ENCODE results near the gene IL10. TPM values are rescaled to one million over a fixed set of nuclear protein-coding genes. Genes with fewer than 3 reads are reported as not detected.

IL10 gene
- total RNA-seq, 1 donor from 2014 or later: 1.4 TPM

GRCh38 chr1:206803221-206803730, 31.0 kb upstream of the IL10 start:
- ATAC-seq: peak; percentile 79
- no peak for DNase-seq
- intact Hi-C loops (cut with DNase I): no loop called here
- H3K27me3 ChIP-seq (ENCODE audit: low read depth): no peaks in the 10 kb centered on the region
- no peaks in the 10 kb centered on the region for H3K36me3 ChIP-seq
- H3K9me3 ChIP-seq: no peaks in the 10 kb centered on the region
- H3K4me3 ChIP-seq: no peak overlapping the region
- no peak for TF ChIP-seq CTCF (IDR thresholded peaks at IDR 0.05)
- H3K4me1 ChIP-seq: no peaks in the 10 kb centered on the region
- H3K27ac ChIP-seq: peak overlapping the region; percentile 64

GRCh38 chr1:206802401-206802800, 30.1 kb upstream of the IL10 start:
- Histone ChIP-seq H3K9me3 (no peaks in the 10 kb centered on the region), H3K4me3 (no peak overlapping the region), H3K4me1 (peaks cover 9% of the 10 kb centered on the region), H3K36me3 (no peaks in the 10 kb centered on the region), H3K27me3 (ENCODE audit: low read depth) (no peaks in the 10 kb centered on the region), H3K27ac (no peak overlapping the region)
- ATAC-seq (no peak), DNase-seq (no peak)
- intact Hi-C loops (cut with DNase I): no loop called here
- TF ChIP-seq CTCF (IDR thresholded peaks at IDR 0.05): no peak

GRCh38 chr1:206801467-206801866, 29.2 kb upstream of the IL10 start:
- intact Hi-C loops (cut with DNase I): no loop called here
- H3K27me3 ChIP-seq (ENCODE audit: low read depth): no peaks in the 10 kb centered on the region
- no peak overlapping the region for H3K4me3 ChIP-seq
- H3K9me3 ChIP-seq: no peaks in the 10 kb centered on the region
- TF ChIP-seq CTCF (IDR thresholded peaks at IDR 0.05): no peak
- H3K27ac ChIP-seq: no peak overlapping the region
- no peak for DNase-seq
- ATAC-seq: no peak
- no peaks in the 10 kb centered on the region for H3K36me3 ChIP-seq
- peaks cover 13% of the 10 kb centered on the region for H3K4me1 ChIP-seq

GRCh38 chr1:206800891-206801290, 28.6 kb upstream of the IL10 start:
- H3K4me3 ChIP-seq: no peak overlapping the region
- TF ChIP-seq CTCF (IDR thresholded peaks at IDR 0.05): no peak
- peaks cover 13% of the 10 kb centered on the region for H3K4me1 ChIP-seq
- no peaks in the 10 kb centered on the region for H3K36me3 ChIP-seq
- no peaks in the 10 kb centered on the region for H3K27me3 ChIP-seq (ENCODE audit: low read depth)
- DNase-seq: no peak
- intact Hi-C loops (cut with DNase I): no loop called here
- no peak for ATAC-seq
- H3K9me3 ChIP-seq: no peaks in the 10 kb centered on the region
- no peak overlapping the region for H3K27ac ChIP-seq

- ATAC-seq (no peak), DNase-seq (no peak)
- Histone ChIP-seq H3K4me1 (peaks cover 13% of the 10 kb centered on the region), H3K27me3 (ENCODE audit: low read depth) (no peaks in the 10 kb centered on the region), H3K27ac (no peak overlapping the region), H3K9me3 (no peaks in the 10 kb centered on the region), H3K4me3 (no peak overlapping the region), H3K36me3 (no peaks in the 10 kb centered on the region)
- no peak for TF ChIP-seq CTCF (IDR thresholded peaks at IDR 0.05)
- intact Hi-C loops (cut with DNase I): no loop called here
Measured at GRCh38 chr1:206800411-206800810, 28.1 kb upstream of the IL10 start.

GRCh38 chr1:206799311-206799710, 27.0 kb upstream of the IL10 start:
- no peak overlapping the region for H3K4me3 ChIP-seq
- H3K4me1 ChIP-seq: peaks cover 13% of the 10 kb centered on the region
- no peak overlapping the region for H3K27ac ChIP-seq
- no peak for ATAC-seq
- no peaks in the 10 kb centered on the region for H3K9me3 ChIP-seq
- H3K36me3 ChIP-seq: no peaks in the 10 kb centered on the region
- no peak for DNase-seq
- no peak for TF ChIP-seq CTCF (IDR thresholded peaks at IDR 0.05)
- H3K27me3 ChIP-seq (ENCODE audit: low read depth): no peaks in the 10 kb centered on the region
- intact Hi-C loops (cut with DNase I): no loop called here
